ENCODE measurements around the gene GNA12. TPM values are rescaled to one million over a fixed set of nuclear protein-coding genes. Genes with fewer than 3 reads are reported as not detected.

GNA12 gene
- total and polyA plus RNA-seq, 10 donors: 12.3 to 64.2 (median 32.4) TPM

- Histone ChIP-seq H3K9me3 (no peaks in the 10 kb centered on the region), H3K36me3 (no peaks in the 10 kb centered on the region), H3K4me1 (peaks cover 19 to 37% (median 32%) of the 10 kb centered on the region in 6 donors), H3K27me3 (replicated peaks in 1 of 7) (no peaks in the 10 kb centered on the region), H3K4me3 (peak overlapping the region in 2 of 8 donors; percentile 4 to 23), H3K27ac (peak overlapping the region; percentile 67 to 92 (median 88))
- TF ChIP-seq POLR2A (IDR thresholded peaks at IDR 0.05): no peak
- TF ChIP-seq POLR2AphosphoS5 (IDR thresholded peaks at IDR 0.05): no peak
- TF ChIP-seq CTCF (IDR thresholded peaks at IDR 0.05 in 8 of 11, conservative IDR thresholded peaks at IDR 0.05 in 3 of 11): no peak
- intact Hi-C loops (cut with DNase I; ENCODE audit: low total_unique reads): loop anchor here (10.0 kb wide), 2 partner anchors 292 to 1032 kb away; no protein-coding TSS in a partner anchor
- WGBS, 5 donors: 56 to 74% (median 72%) methylated on average over 17 to 22 of the region's 22 CpGs
- DNase-seq: no peak
Measured at GRCh38 chr7:2862831-2863361, 18.8 kb upstream of the GNA12 start.

GRCh38 chr7:2861509-2861908, 17.4 kb upstream of the GNA12 start:
- no peaks in the 10 kb centered on the region for H3K9me3 ChIP-seq
- TF ChIP-seq CTCF (IDR thresholded peaks at IDR 0.05 in 8 of 11, conservative IDR thresholded peaks at IDR 0.05 in 3 of 11): no peak
- TF ChIP-seq POLR2A (IDR thresholded peaks at IDR 0.05): no peak
- no peak for TF ChIP-seq POLR2AphosphoS5 (IDR thresholded peaks at IDR 0.05)
- no peak overlapping the region for H3K4me3 ChIP-seq
- no peaks in the 10 kb centered on the region for H3K27me3 ChIP-seq (replicated peaks in 1 of 7)
- H3K4me1 ChIP-seq: peaks cover 19 to 37% (median 32%) of the 10 kb centered on the region in 6 donors
- intact Hi-C loops (cut with DNase I; ENCODE audit: low total_unique reads): loop anchor here (10.0 kb wide), 2 partner anchors 293 to 1033 kb away; no protein-coding TSS in a partner anchor
- WGBS, 5 donors: 88 to 100% (median 94%) methylated on average over 4 of the region's 4 CpGs
- H3K36me3 ChIP-seq: no peaks in the 10 kb centered on the region
- no peak for DNase-seq
- no peak overlapping the region for H3K27ac ChIP-seq

- DNase-seq: no peak
- Histone ChIP-seq H3K9me3 (no peaks in the 10 kb centered on the region), H3K4me3 (no peak overlapping the region), H3K4me1 (peaks cover 19 to 37% (median 32%) of the 10 kb centered on the region in 6 donors), H3K36me3 (no peaks in the 10 kb centered on the region), H3K27ac (no peak overlapping the region), H3K27me3 (replicated peaks in 1 of 7) (no peaks in the 10 kb centered on the region)
- WGBS, 5 donors: 86 to 94% (median 91%) methylated on average over 14 of the region's 14 CpGs
- intact Hi-C loops (cut with DNase I; ENCODE audit: low total_unique reads): loop anchor here (10.0 kb wide), 2 partner anchors 294 to 1034 kb away; no protein-coding TSS in a partner anchor
- TF ChIP-seq POLR2A (IDR thresholded peaks at IDR 0.05) (no peak), CTCF (IDR thresholded peaks at IDR 0.05 in 8 of 11, conservative IDR thresholded peaks at IDR 0.05 in 3 of 11) (no peak), POLR2AphosphoS5 (IDR thresholded peaks at IDR 0.05) (no peak)
Measured at GRCh38 chr7:2860627-2861133, 16.6 kb upstream of the GNA12 start.

GRCh38 chr7:2859952-2860351, 15.8 kb upstream of the GNA12 start:
- intact Hi-C loops (cut with DNase I; ENCODE audit: low total_unique reads): loop anchor here (10.0 kb wide), 2 partner anchors 295 to 1035 kb away; no protein-coding TSS in a partner anchor
- no peak for DNase-seq
- Histone ChIP-seq H3K4me3 (no peak overlapping the region), H3K27ac (no peak overlapping the region), H3K9me3 (no peaks in the 10 kb centered on the region), H3K36me3 (no peaks in the 10 kb centered on the region), H3K27me3 (replicated peaks in 1 of 7) (no peaks in the 10 kb centered on the region), H3K4me1 (peaks cover 19 to 32% (median 28%) of the 10 kb centered on the region in 6 donors)
- WGBS, 5 donors: 85 to 92% (median 90%) methylated on average over 6 of the region's 6 CpGs
- no peak for TF ChIP-seq CTCF (IDR thresholded peaks at IDR 0.05 in 8 of 11, conservative IDR thresholded peaks at IDR 0.05 in 3 of 11)
- no peak for TF ChIP-seq POLR2A (IDR thresholded peaks at IDR 0.05)
- no peak for TF ChIP-seq POLR2AphosphoS5 (IDR thresholded peaks at IDR 0.05)

Data from spleen (tissue), 11 donors.